ENCODE results near the gene MED25.

Gene MED25

GRCh38 chr19:49844138-49845095 lies 26.3 kb downstream of the MED25 start:
- DNase-seq (ENCODE audit: low read depth) = no peak

DNA sequence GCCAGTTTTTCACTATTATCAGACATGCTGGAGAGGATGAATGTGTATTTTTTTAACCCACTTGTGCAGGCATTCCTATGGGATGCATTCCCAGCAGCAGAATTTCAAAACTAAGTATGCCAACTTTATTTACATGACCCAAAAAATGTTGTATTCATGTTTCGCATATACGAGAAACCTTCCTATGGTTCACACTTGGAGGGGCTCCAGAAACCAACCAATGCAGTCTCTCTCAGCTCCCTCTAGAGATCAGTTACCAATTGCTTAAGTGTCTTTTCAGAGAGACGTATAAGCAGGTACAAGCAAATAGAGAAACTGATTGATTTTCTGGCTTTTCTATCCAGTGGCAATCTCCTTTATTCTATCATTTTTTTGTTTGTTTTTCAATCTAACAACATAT lies 27.3 kb downstream of the MED25 start:
- DNase-seq (ENCODE audit: low read depth) = no peak

DNA sequence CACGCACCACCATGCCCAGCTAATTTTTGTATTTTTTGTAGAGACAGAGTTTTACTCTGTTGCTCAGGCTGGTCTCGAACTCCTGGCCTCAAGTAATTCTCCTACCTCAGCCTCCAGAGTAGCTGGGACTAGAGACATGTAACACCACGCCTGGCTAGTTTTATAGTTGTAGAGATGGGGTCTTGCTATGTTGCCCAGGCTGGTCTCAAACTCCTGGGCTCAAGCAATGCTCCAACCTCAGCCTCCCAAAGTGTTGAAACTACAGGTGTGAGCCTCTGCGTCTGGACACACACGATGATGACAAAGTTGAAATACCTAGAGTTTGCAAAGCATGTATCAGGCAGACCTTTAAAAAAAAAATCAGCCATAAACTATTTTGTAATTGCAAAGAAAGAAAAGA lies 28.3 kb downstream of the MED25 start:
- DNase-seq (ENCODE audit: low read depth) = no peak

- DNase-seq (ENCODE audit: low read depth) = no peak
Measured at GRCh38 chr19:49847731-49848696, 29.9 kb downstream of the MED25 start.

DNA sequence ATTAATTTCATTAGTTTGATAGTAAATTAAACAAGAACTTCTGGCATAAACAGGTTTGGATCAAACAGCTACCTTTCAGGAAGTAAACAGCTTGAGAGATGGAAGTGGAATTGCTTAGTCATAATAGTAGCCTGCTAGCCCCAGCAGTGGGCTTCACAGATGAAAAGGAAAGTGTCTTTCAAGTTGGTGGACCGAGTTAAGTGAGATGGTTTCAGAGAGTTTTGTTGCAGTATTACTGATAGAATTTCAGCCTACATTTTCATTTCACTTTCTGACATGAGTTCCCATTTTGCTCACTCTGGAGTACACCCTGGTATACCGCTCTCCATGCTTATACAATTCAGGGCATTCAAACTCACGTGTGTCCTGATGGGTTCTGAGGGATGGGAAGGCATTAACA lies 30.8 kb downstream of the MED25 start:
- DNase-seq (ENCODE audit: low read depth) = no peak

- DNase-seq (ENCODE audit: low read depth) = no peak
Measured at GRCh38 chr19:49849433-49850220, 31.5 kb downstream of the MED25 start.

DNA sequence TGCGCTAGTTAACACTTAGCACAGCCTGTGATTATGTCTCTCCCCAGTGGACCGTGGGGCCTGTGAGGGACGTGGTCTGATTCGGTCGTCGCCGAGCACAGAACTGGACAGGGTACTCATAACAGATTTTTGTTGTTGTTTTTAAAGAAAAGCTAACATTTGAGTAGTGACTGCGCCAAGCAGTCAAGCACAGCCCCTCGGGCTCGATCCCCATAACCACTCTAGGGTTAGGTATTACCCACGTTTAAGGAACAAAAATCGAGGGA lies 32.1 kb downstream of the MED25 start:
- no peak for DNase-seq (ENCODE audit: low read depth)

- DNase-seq (ENCODE audit: low read depth) = peak; percentile 69
Measured at GRCh38 chr19:49850487-49851342, 32.6 kb downstream of the MED25 start, which contains the start of gene PTOV1. TSS of gene PTOV1 (plus strand) at chr19:49851159.

- no peak for DNase-seq (ENCODE audit: low read depth)
Measured at GRCh38 chr19:49851456-49852259, 33.6 kb downstream of the MED25 start.

DNA sequence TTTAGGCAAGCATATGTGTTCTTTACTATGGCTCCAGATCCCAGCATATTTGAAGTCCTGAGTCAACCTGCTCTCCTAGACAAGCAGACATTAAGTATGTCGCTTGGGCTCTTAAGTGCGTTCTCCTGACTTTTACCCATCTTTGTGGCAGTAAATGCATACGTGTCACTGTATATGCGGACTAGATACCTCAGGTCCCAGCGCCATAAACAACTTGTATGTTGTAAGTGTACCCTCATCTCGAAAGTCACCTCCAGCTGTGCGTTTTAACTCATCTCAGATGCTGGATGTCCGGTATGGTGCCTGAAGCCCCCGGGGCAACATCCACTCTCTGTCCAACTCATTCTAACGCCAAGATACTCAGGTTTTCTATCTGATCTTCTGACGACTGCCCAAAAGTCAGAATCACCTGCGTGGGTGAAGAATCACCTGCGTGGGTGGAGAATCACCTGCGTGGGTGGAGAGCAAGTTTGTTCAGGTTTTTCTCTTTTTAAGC lies 34.6 kb downstream of the MED25 start:
- DNase-seq (ENCODE audit: low read depth) = no peak

- no peak for DNase-seq (ENCODE audit: low read depth)
Measured at GRCh38 chr19:49853852-49854377, 35.8 kb downstream of the MED25 start.

- no peak for DNase-seq (ENCODE audit: low read depth)
Measured at GRCh38 chr19:49854378-49855263, 36.5 kb downstream of the MED25 start.

DNA sequence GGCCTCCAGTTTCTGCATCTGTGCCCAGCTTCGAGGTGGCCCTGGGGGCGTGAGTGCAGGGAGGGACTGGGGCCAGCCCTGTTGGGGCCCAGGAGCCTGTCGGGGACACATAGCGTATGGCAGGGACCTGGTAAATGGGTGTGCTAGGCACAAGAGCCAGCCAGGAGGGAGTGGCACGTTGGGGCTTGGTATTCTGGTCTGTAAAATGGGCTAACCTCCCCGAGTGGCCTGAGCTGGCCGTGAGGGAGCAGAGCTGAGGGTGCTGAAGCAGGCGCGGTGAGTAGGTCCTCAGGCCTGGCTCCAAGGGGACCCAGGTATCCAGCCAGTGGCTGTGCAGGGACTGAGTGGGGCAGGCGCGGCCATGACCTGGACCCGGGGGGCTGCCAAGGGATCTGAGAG lies 37.2 kb downstream of the MED25 start:
- no peak for DNase-seq (ENCODE audit: low read depth)

DNA sequence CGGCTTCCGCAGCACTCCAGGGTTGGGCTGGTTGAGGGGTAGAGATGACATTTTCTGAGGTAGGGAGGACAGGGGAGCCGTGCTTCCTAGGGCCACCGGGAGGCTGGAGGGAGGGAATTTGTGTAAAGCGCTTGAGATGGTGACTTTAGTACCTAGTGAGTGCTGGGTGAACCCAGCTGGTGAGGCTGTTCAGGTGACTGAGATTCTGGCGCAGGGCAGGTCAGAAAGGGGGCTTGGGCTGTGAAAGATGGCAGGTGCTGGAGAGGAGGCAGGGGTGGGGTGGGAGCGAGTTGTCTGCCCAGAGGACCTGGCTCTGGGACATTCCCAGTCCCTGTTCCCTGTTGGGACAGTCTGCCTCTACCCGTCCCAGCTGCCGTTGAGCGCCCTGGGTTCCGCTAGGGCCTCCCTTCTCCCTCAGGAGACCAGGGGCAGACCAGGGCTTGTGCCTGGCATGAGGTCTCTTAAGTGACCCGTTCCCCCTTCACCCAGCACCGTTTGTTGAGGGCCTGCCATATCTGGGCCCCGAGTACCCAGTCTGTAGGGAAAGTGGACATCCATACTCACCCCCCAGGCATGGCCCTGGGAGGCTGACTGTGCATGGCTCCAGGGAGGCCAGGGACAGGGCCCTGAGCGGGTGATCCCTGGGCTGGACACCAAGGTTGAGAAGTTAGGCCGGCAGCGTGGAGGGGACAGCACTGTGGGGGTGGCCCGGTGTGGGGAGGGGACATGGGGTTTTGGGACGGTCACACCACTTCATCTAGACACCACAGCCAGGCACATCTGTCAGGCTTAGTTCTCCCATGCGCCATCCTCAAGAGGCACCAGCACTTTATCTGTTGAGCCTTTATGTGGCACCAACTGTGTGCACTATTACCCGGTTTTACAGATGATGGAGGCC lies 37.8 kb downstream of the MED25 start:
- no peak for DNase-seq (ENCODE audit: low read depth)

- no peak for DNase-seq (ENCODE audit: low read depth)
Measured at GRCh38 chr19:49856574-49857021, 38.5 kb downstream of the MED25 start.

DNA sequence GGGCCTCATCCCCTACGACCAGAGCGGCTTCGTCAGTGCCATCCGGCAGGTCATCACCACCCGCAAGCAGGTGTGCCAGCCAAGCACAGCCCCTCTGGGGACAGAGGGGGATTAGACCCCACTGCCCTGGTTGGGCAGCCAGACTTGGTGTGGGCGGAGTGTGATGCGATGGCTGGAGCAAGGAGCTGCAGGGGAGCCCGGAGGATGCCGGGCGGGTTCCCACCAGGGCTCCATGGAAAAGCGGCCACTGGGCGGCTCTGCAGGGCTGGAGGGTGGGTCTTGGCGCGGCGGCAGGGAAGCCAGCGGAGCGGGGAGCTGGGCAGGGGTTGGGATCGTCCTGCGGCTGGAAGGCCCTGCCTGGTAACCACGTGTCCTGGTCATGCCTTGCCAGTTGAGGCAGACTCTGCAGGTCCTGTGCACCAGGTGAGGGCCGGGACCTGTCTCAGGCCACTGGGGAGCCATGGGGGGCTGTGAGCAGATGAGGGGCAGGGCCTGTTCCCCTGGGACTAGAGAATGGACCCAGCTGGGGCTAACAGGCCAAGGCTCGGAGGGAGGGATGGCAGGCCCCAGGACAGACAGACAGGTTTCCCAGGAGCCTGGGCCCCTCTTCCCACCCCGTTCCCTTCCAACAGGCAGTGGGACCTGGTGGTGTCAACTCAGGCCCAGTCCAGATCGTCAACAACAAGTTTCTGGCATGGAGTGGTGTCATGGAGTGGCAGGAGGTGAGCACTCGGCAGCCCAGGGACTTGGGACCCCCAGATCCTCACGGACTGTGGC lies 39.2 kb downstream of the MED25 start:
- DNase-seq (ENCODE audit: low read depth) = no peak

DNA sequence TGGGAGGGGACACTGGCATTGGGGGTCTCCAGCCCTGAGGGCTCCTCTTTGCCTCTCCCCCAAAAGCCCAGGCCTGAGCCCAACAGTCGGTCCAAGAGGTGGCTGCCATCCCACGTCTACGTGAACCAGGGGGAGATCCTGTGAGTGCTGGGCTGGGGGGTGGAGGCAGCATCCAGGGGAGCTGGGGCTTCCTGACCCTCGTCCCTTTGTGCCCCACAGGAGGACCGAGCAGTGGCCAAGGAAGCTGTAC lies 39.7 kb downstream of the MED25 start:
- DNase-seq (ENCODE audit: low read depth) = no peak
